Sigmoid colon (tissue), 4 donors: ENCODE results near the gene TCEAL3.

Experiments used
- CTCF ChIP-seq, 4 experiments: fragments of 450-650 bp in 3 of 4; fragments of 200-600 bp in 1 of 4; IDR thresholded peaks; one replicate each; pipeline ENCODE4 v1.5.1; 2016 to 2019; ENCODE audit warnings: antibody characterized with exemption in 4 of 4, mild to moderate bottlenecking in 3 of 4, moderate library complexity in 2 of 4
- EP300 ChIP-seq, 4 donors: sonication (generic); formaldehyde crosslinking; IDR thresholded peaks; one replicate each; pipeline ENCODE4 v1.6.1; 2017; ENCODE audit warnings: antibody characterized with exemption in 4 of 4
- POLR2A ChIP-seq, 2 donors: fragments of 450-650 bp; IDR thresholded peaks; one replicate each; pipeline ENCODE4 v1.6.1; 2016; ENCODE audit warnings: antibody characterized with exemption in 2 of 2, mild to moderate bottlenecking in 2 of 2, moderate library complexity in 2 of 2

- TF ChIP-seq CTCF (IDR thresholded peaks at IDR 0.05) (no peak), EP300 (IDR thresholded peaks at IDR 0.05) (no peak), POLR2A (IDR thresholded peaks at IDR 0.05) (no peak)
Observed at GRCh38 chrX:103610282-103610681, 2.5 kb downstream of the TCEAL3 start.
